Fibroblast of villous mesenchyme (primary cell): Measurements from ENCODE around the gene CDC42EP1. TPM values are rescaled to one million over a fixed set of nuclear protein-coding genes. Genes with fewer than 3 reads are reported as not detected.

Experiments
- DNase-seq: peaks from one replicate; pipeline ENCODE4 v3.0.0-alpha.2; 2010; ENCODE audit warnings: low read depth
- H3K4me3 ChIP-seq: 2 replicates; pipeline ENCODE4 v1.5.1; 2011; ENCODE audit warnings: low read depth, mild to moderate bottlenecking, low read length
- CTCF ChIP-seq: IDR thresholded peaks from 2 replicates; pipeline ENCODE4 v1.5.1; 2012; ENCODE audit warnings: low read depth, mild to moderate bottlenecking, low read length; ENCODE audit not compliant: insufficient read depth
- total RNA-seq: library from RNA; depleted of rRNA; stranded (reverse); fragments of >200 nt; gene quantifications from 2 replicates; pipeline ENCODE4 v1.2.3, GENCODE V29; 2012

Gene CDC42EP1
- total RNA-seq, 1 donor: 22.9 TPM

- no peak overlapping the region for H3K4me3 ChIP-seq
- DNase-seq: no peak
- no peak for TF ChIP-seq CTCF
Observed at GRCh38 chr22:37555029-37555428, 5.3 kb upstream of the CDC42EP1 start.

GRCh38 chr22:37556710-37557109 lies 3.6 kb upstream of the CDC42EP1 start:
- no peak for DNase-seq
- no peak overlapping the region for H3K4me3 ChIP-seq
- no peak for TF ChIP-seq CTCF

- no peak for TF ChIP-seq CTCF
- DNase-seq: no peak
- H3K4me3 ChIP-seq: no peak overlapping the region
Observed at GRCh38 chr22:37557321-37558001, 2.8 kb upstream of the CDC42EP1 start.

GRCh38 chr22:37558815-37559214 lies 1.5 kb upstream of the CDC42EP1 start:
- TF ChIP-seq CTCF: no peak
- DNase-seq: no peak
- no peak overlapping the region for H3K4me3 ChIP-seq

- no peak for DNase-seq
- TF ChIP-seq CTCF: no peak
- peak overlapping the region; percentile 48 for H3K4me3 ChIP-seq
Observed at GRCh38 chr22:37559521-37559900, 769 bp upstream of the CDC42EP1 start.

- DNase-seq: peak; percentile 55
Observed at GRCh38 chr22:37560608-37561211, 430 bp downstream of the CDC42EP1 start.

More at GRCh38 chr22:37560608-37561211, 430 bp downstream of the CDC42EP1 start:
- H3K4me3 ChIP-seq: peak overlapping the region; percentile 88
- TF ChIP-seq CTCF: no peak
